Astrocyte (in vitro differentiated cells and primary cell): ENCODE results near the gene TSC2. TPM values are rescaled to one million over a fixed set of nuclear protein-coding genes. Genes with fewer than 3 reads are reported as not detected.

Experiments
- DNase-seq: peaks from one replicate; pipeline ENCODE4 v3.0.0-alpha.2; 2010; ENCODE audit warnings: low read depth
- FAIRE-seq: peaks from 2 replicates; lab custom pipeline; 2011; peaks lifted over from hg19 to GRCh38; lab: Jason Lieb, UNC
- H2AFZ ChIP-seq: 2 replicates; pipeline ENCODE4 v1.6.0; 2012; ENCODE audit warnings: low read depth, low read length, inconsistent platforms
- H3K27ac ChIP-seq: 2 replicates; pipeline ENCODE4 v1.5.1; 2011; ENCODE audit warnings: low read depth, low read length, inconsistent platforms
- H3K27me3 ChIP-seq: 2 replicates; pipeline ENCODE4 v1.6.0; 2011; ENCODE audit warnings: low read length, inconsistent platforms; ENCODE audit not compliant: insufficient read depth
- H3K36me3 ChIP-seq: 2 replicates; pipeline ENCODE4 v1.5.1; 2011; ENCODE audit warnings: low read length, inconsistent platforms; ENCODE audit not compliant: insufficient read depth
- H3K4me1 ChIP-seq: 2 replicates; pipeline ENCODE4 v1.5.1; 2011; ENCODE audit warnings: low read length, inconsistent platforms; ENCODE audit not compliant: insufficient read depth
- H3K4me2 ChIP-seq: 2 replicates; pipeline ENCODE4 v1.6.0; 2012; ENCODE audit warnings: low read length, inconsistent platforms
- H3K4me3 ChIP-seq: 2 replicates; pipeline ENCODE4 v1.5.1; 2011; ENCODE audit warnings: low read depth, mild to moderate bottlenecking, low read length, inconsistent platforms; ENCODE audit not compliant: insufficient read depth
- H3K79me2 ChIP-seq: 2 replicates; pipeline ENCODE4 v1.6.0; 2012; ENCODE audit warnings: mild to moderate bottlenecking, low read length, inconsistent platforms; ENCODE audit not compliant: insufficient read depth
- H3K9ac ChIP-seq: 2 replicates; pipeline ENCODE4 v1.6.0; 2012; ENCODE audit warnings: mild to moderate bottlenecking, low read length, inconsistent platforms
- H3K9me3 ChIP-seq: 2 replicates; pipeline ENCODE4 v1.5.1; 2012; ENCODE audit warnings: low read depth, mild to moderate bottlenecking, low read length, inconsistent platforms; ENCODE audit not compliant: insufficient read depth
- H4K20me1 ChIP-seq: 2 replicates; pipeline ENCODE4 v1.6.0; 2012; ENCODE audit warnings: low read length, inconsistent platforms; ENCODE audit not compliant: insufficient read depth
- H3K27ac Mint-ChIP-seq: one replicate; pipeline ENCODE4 v1.8.0; 2021; ENCODE audit warnings: mild to moderate bottlenecking, mixed read lengths; ENCODE audit not compliant: unreplicated experiment
- H3K27me3 Mint-ChIP-seq: one replicate; pipeline ENCODE4 v1.8.0; 2021; ENCODE audit warnings: low read depth, mixed read lengths; ENCODE audit not compliant: unreplicated experiment
- H3K36me3 Mint-ChIP-seq: one replicate; pipeline ENCODE4 v1.8.0; 2021; ENCODE audit warnings: low read depth, mixed read lengths; ENCODE audit not compliant: unreplicated experiment
- H3K4me1 Mint-ChIP-seq: one replicate; pipeline ENCODE4 v1.8.0; 2021; ENCODE audit warnings: low read depth, mixed read lengths; ENCODE audit not compliant: unreplicated experiment
- H3K4me3 Mint-ChIP-seq: one replicate; pipeline ENCODE4 v1.8.0; 2021; ENCODE audit warnings: mild to moderate bottlenecking, moderate library complexity, mixed read lengths; ENCODE audit not compliant: unreplicated experiment
- H3K9me3 Mint-ChIP-seq: one replicate; pipeline ENCODE4 v1.8.0; 2021; ENCODE audit warnings: mild to moderate bottlenecking, mixed read lengths; ENCODE audit not compliant: unreplicated experiment
- EZH2 ChIP-seq: IDR thresholded peaks from 2 replicates; pipeline ENCODE4 v1.6.1; 2012; ENCODE audit warnings: mild to moderate bottlenecking, low read length, inconsistent platforms; ENCODE audit not compliant: insufficient read depth
- total RNA-seq: library from RNA; stranded (reverse); gene quantifications from 2 replicates; pipeline ENCODE4 v1.2.1, GENCODE V29; 2021
- TF ChIP-seq, protein P1 (sequence below): IDR thresholded peaks from 2 replicates; pipeline ENCODE4 v1.5.1; 2011; ENCODE audit warnings: low read depth, mild to moderate bottlenecking, inconsistent platforms, low read length, moderate library complexity; ENCODE audit not compliant: insufficient read depth

TSC2 gene
- total RNA-seq, 1 donor from 2014 or later = 89.5 TPM

- TF ChIP-seq EZH2 = no peak
- TF ChIP-seq, protein P1, sequence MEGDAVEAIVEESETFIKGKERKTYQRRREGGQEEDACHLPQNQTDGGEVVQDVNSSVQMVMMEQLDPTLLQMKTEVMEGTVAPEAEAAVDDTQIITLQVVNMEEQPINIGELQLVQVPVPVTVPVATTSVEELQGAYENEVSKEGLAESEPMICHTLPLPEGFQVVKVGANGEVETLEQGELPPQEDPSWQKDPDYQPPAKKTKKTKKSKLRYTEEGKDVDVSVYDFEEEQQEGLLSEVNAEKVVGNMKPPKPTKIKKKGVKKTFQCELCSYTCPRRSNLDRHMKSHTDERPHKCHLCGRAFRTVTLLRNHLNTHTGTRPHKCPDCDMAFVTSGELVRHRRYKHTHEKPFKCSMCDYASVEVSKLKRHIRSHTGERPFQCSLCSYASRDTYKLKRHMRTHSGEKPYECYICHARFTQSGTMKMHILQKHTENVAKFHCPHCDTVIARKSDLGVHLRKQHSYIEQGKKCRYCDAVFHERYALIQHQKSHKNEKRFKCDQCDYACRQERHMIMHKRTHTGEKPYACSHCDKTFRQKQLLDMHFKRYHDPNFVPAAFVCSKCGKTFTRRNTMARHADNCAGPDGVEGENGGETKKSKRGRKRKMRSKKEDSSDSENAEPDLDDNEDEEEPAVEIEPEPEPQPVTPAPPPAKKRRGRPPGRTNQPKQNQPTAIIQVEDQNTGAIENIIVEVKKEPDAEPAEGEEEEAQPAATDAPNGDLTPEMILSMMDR = no peak
- Histone ChIP-seq H3K27ac (no peak overlapping the region), H3K9ac (no peak overlapping the region), H3K9me3 (no peaks in the 10 kb centered on the region), H3K27me3 (no peaks in the 10 kb centered on the region), H3K4me1 (no peaks in the 10 kb centered on the region), H3K36me3 (no peaks in the 10 kb centered on the region), H4K20me1 (no peaks in the 10 kb centered on the region), H3K79me2 (no peaks in the 10 kb centered on the region), H2AFZ (no peak overlapping the region), H3K4me2 (no peak overlapping the region), H3K4me3 (no peak overlapping the region)
- H3K4me1 Mint-ChIP-seq = no peaks in the 10 kb centered on the region
- H3K4me3 Mint-ChIP-seq = no peak overlapping the region
- peaks cover 16% of the 10 kb centered on the region for H3K36me3 Mint-ChIP-seq
- DNase-seq (no peak), FAIRE-seq (no peak)
- no peaks in the 10 kb centered on the region for H3K9me3 Mint-ChIP-seq
- no peaks in the 10 kb centered on the region for H3K27me3 Mint-ChIP-seq
- no peak overlapping the region for H3K27ac Mint-ChIP-seq
Measured at GRCh38 chr16:2077016-2077415, 29.2 kb downstream of the TSC2 start.

GRCh38 chr16:2077696-2078095, 29.9 kb downstream of the TSC2 start:
- Histone ChIP-seq H2AFZ (no peak overlapping the region), H3K9me3 (no peaks in the 10 kb centered on the region), H3K4me2 (no peak overlapping the region), H3K27ac (no peak overlapping the region), H4K20me1 (no peaks in the 10 kb centered on the region), H3K4me3 (no peak overlapping the region), H3K79me2 (no peaks in the 10 kb centered on the region), H3K4me1 (no peaks in the 10 kb centered on the region), H3K36me3 (no peaks in the 10 kb centered on the region), H3K9ac (no peak overlapping the region), H3K27me3 (no peaks in the 10 kb centered on the region)
- no peaks in the 10 kb centered on the region for H3K9me3 Mint-ChIP-seq
- no peaks in the 10 kb centered on the region for H3K27me3 Mint-ChIP-seq
- DNase-seq = no peak
- no peak overlapping the region for H3K27ac Mint-ChIP-seq
- no peak for FAIRE-seq
- TF ChIP-seq, protein P1 = no peak
- TF ChIP-seq EZH2 = no peak
- H3K36me3 Mint-ChIP-seq = peaks cover 19% of the 10 kb centered on the region
- no peaks in the 10 kb centered on the region for H3K4me1 Mint-ChIP-seq
- no peak overlapping the region for H3K4me3 Mint-ChIP-seq

GRCh38 chr16:2078096-2078495, 30.3 kb downstream of the TSC2 start:
- Histone ChIP-seq H2AFZ (no peak overlapping the region), H3K27ac (no peak overlapping the region), H3K4me3 (no peak overlapping the region), H3K9ac (no peak overlapping the region), H3K4me2 (no peak overlapping the region), H3K79me2 (no peaks in the 10 kb centered on the region), H3K36me3 (no peaks in the 10 kb centered on the region), H3K9me3 (no peaks in the 10 kb centered on the region), H4K20me1 (no peaks in the 10 kb centered on the region), H3K27me3 (no peaks in the 10 kb centered on the region), H3K4me1 (no peaks in the 10 kb centered on the region)
- peaks cover 18% of the 10 kb centered on the region for H3K36me3 Mint-ChIP-seq
- H3K4me3 Mint-ChIP-seq = no peak overlapping the region
- H3K9me3 Mint-ChIP-seq = no peaks in the 10 kb centered on the region
- TF ChIP-seq, protein P1 = no peak
- TF ChIP-seq EZH2 = no peak
- no peaks in the 10 kb centered on the region for H3K4me1 Mint-ChIP-seq
- FAIRE-seq (no peak), DNase-seq (no peak)
- H3K27ac Mint-ChIP-seq = no peak overlapping the region
- H3K27me3 Mint-ChIP-seq = no peaks in the 10 kb centered on the region
